CD4-positive, alpha-beta T cell (primary cell): ENCODE data around the gene IL17REL. TPM values are rescaled to one million over a fixed set of nuclear protein-coding genes. Genes with fewer than 3 reads are reported as not detected.
A peak's percentile ranks its signal among the peaks of the same experiment; 100 is the strongest.

Source experiments
- ATAC-seq: fragments of 200-7000 bp; cut with Tn5 transposase; one replicate; pipeline ENCODE4 v1.10.0; 2022; ENCODE audit warnings: mild to moderate bottlenecking; ENCODE audit not compliant: poor library complexity
- CTCF ChIA-PET: fragments of 350-600 bp; sonication (Branson Sonifier 250); formaldehyde crosslinking; loops from one replicate; lab custom pipeline; 2021; ENCODE audit warnings: antibody characterized with exemption, inconsistent platforms; lab: Charles Lee
- POLR2A ChIA-PET: fragments of 350-600 bp; sonication (Branson Sonifier 250); formaldehyde crosslinking; loops from one replicate; lab custom pipeline; 2021; ENCODE audit warnings: antibody characterized with exemption, inconsistent platforms; lab: Charles Lee
- DNase-seq, 14 experiments: peaks; one replicate each; pipeline ENCODE4 v3.0.0-alpha.2; 2013 to 2020; ENCODE audit warnings: mixed read lengths in 2 of 14
- H3K27ac ChIP-seq, 2 donors: one replicate each; pipeline versions ENCODE4 v1.5.1 to v1.7.0; 2013; ENCODE audit warnings: low read length in 2 of 2, low read depth in 1 of 2, mild to moderate bottlenecking in 1 of 2
- H3K27me3 ChIP-seq, 2 experiments: 1 replicate in 1 of 2; 2 replicates in 1 of 2; pipeline versions ENCODE4 v1.6.1 to v1.7.0; 2013; ENCODE audit warnings: low read length in 2 of 2, control low read depth in 1 of 2, mild to moderate bottlenecking in 1 of 2, moderate library complexity in 1 of 2; ENCODE audit not compliant: insufficient read depth in 2 of 2, control insufficient read depth in 1 of 2
- H3K36me3 ChIP-seq: one replicate; pipeline ENCODE4 v1.6.1; 2013; ENCODE audit warnings: low read length, control low read depth; ENCODE audit not compliant: insufficient read depth
- H3K4me1 ChIP-seq: one replicate; pipeline ENCODE4 v1.6.1; 2013; ENCODE audit warnings: low read length, control low read depth; ENCODE audit not compliant: insufficient read depth
- H3K4me3 ChIP-seq: one replicate; pipeline ENCODE4 v1.5.1; 2013; ENCODE audit warnings: mild to moderate bottlenecking, low read length, moderate library complexity
- H3K9me3 ChIP-seq, 2 experiments: 1 replicate in 1 of 2; 2 replicates in 1 of 2; pipeline versions ENCODE4 v1.6.1 to v1.7.0; 2013; ENCODE audit warnings: low read length in 2 of 2, mild to moderate bottlenecking in 2 of 2, control low read depth in 1 of 2, moderate library complexity in 1 of 2; ENCODE audit not compliant: control insufficient read depth in 1 of 2, insufficient read depth in 1 of 2
- H3K27ac Mint-ChIP-seq: one replicate; pipeline ENCODE4 v1.8.0; 2020; ENCODE audit warnings: mixed read lengths
- H3K27me3 Mint-ChIP-seq: one replicate; pipeline ENCODE4 v1.8.0; 2021; ENCODE audit warnings: mixed read lengths
- H3K36me3 Mint-ChIP-seq: one replicate; pipeline ENCODE4 v1.8.0; 2021; ENCODE audit warnings: low read depth, mixed read lengths
- H3K4me1 Mint-ChIP-seq: one replicate; pipeline ENCODE4 v1.8.0; 2021; ENCODE audit warnings: low read depth, mixed read lengths
- H3K4me3 Mint-ChIP-seq: one replicate; pipeline ENCODE4 v1.8.0; 2020; ENCODE audit warnings: mild to moderate bottlenecking, mixed read lengths
- H3K9me3 Mint-ChIP-seq: one replicate; pipeline ENCODE4 v1.8.0; 2020; ENCODE audit warnings: mixed read lengths
- intact Hi-C, 2 experiments: fragments of 100-400 bp; cut with DNase I in 1 of 2; cut with micrococcal nuclease in 1 of 2; formaldehyde crosslinking; loops; one replicate each; pipeline versions ENCODE4 v1.15.1 to v1.9.0; 2023 to 2025; cut with DNase I, micrococcal nuclease
- total RNA-seq, 174 experiments: library from RNA in 2 of 174; stranded (reverse) in 2 of 174; gene quantifications; one replicate each; pipeline ENCODE4 v1.2.3 and lab custom pipeline; 2021 to 2026
- TF ChIP-seq, protein P1 (sequence below): fragments of 200-600 bp; IDR thresholded peaks from one replicate; pipeline ENCODE4 v1.8.0; 2022; ENCODE audit warnings: antibody characterized with exemption, mild to moderate bottlenecking

Gene IL17REL
- total RNA-seq, 2 experiments from 2014 or later: not detected

GRCh38 chr22:50020606-50021005 is 8.0 kb upstream of the IL17REL start:
- intact Hi-C loops: no loop called here
- no peaks in the 10 kb centered on the region for H3K9me3 ChIP-seq

DNA sequence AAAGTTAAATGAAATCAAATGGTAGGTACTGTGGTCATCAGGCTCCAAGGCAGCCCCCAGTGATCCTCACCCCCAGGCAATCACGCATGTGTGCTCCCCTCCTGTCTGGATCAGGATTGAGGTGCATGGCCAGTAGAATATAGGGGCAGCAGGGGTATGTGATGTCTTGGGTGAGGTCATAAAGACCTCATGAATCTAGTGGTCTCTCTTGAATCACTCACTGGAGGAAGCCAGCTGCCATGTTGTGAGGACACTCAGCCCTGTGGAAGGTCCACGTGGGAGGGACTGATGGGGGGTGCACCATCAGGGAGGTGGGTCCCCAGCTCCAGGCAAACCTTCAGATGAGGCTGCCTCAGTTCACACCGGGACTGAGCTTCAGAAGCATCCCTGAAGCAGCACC is 6.8 kb upstream of the IL17REL start:
- Mint-ChIP-seq H3K36me3 (no peaks in the 10 kb centered on the region), H3K27ac (peak overlapping the region; percentile 19), H3K9me3 (no peaks in the 10 kb centered on the region), H3K4me1 (peaks cover 24% of the 10 kb centered on the region), H3K4me3 (no peak overlapping the region), H3K27me3 (no peaks in the 10 kb centered on the region)
- no peaks in the 10 kb centered on the region for H3K9me3 ChIP-seq
- ChIA-PET CTCF (interaction anchor here (2.9 kb wide), 1 partner anchor 11 kb away, joined by 11 read pairs; no protein-coding TSS in a partner anchor), POLR2A (no interaction called here)
- H3K4me1 ChIP-seq: peaks cover 50% of the 10 kb centered on the region
- DNase-seq: no peak
- TF ChIP-seq, protein P1, sequence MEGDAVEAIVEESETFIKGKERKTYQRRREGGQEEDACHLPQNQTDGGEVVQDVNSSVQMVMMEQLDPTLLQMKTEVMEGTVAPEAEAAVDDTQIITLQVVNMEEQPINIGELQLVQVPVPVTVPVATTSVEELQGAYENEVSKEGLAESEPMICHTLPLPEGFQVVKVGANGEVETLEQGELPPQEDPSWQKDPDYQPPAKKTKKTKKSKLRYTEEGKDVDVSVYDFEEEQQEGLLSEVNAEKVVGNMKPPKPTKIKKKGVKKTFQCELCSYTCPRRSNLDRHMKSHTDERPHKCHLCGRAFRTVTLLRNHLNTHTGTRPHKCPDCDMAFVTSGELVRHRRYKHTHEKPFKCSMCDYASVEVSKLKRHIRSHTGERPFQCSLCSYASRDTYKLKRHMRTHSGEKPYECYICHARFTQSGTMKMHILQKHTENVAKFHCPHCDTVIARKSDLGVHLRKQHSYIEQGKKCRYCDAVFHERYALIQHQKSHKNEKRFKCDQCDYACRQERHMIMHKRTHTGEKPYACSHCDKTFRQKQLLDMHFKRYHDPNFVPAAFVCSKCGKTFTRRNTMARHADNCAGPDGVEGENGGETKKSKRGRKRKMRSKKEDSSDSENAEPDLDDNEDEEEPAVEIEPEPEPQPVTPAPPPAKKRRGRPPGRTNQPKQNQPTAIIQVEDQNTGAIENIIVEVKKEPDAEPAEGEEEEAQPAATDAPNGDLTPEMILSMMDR: no peak
- ATAC-seq: no peak
- H3K27ac ChIP-seq: peak overlapping the region; percentile 3 to 23
- peaks cover 5% of the 10 kb centered on the region in 2 experiments for H3K27me3 ChIP-seq
- H3K36me3 ChIP-seq: no peaks in the 10 kb centered on the region
- H3K4me3 ChIP-seq: no peak overlapping the region
- intact Hi-C loops: no loop called here

More at GRCh38 chr22:50020606-50021005, 8.0 kb upstream of the IL17REL start:
- no peaks in the 10 kb centered on the region for H3K9me3 Mint-ChIP-seq
- H3K4me3 Mint-ChIP-seq: no peak overlapping the region
- Histone ChIP-seq H3K27ac (no peak overlapping the region), H3K36me3 (no peaks in the 10 kb centered on the region), H3K4me1 (peaks cover 41% of the 10 kb centered on the region), H3K4me3 (no peak overlapping the region), H3K27me3 (no peaks in the 10 kb centered on the region)
- ChIA-PET CTCF (no interaction called here), POLR2A (no interaction called here)
- H3K4me1 Mint-ChIP-seq: peaks cover 24% of the 10 kb centered on the region
- H3K36me3 Mint-ChIP-seq: no peaks in the 10 kb centered on the region
- no peak for ATAC-seq
- DNase-seq: no peak
- TF ChIP-seq, protein P1: no peak
- no peak overlapping the region for H3K27ac Mint-ChIP-seq
- no peaks in the 10 kb centered on the region for H3K27me3 Mint-ChIP-seq

DNA sequence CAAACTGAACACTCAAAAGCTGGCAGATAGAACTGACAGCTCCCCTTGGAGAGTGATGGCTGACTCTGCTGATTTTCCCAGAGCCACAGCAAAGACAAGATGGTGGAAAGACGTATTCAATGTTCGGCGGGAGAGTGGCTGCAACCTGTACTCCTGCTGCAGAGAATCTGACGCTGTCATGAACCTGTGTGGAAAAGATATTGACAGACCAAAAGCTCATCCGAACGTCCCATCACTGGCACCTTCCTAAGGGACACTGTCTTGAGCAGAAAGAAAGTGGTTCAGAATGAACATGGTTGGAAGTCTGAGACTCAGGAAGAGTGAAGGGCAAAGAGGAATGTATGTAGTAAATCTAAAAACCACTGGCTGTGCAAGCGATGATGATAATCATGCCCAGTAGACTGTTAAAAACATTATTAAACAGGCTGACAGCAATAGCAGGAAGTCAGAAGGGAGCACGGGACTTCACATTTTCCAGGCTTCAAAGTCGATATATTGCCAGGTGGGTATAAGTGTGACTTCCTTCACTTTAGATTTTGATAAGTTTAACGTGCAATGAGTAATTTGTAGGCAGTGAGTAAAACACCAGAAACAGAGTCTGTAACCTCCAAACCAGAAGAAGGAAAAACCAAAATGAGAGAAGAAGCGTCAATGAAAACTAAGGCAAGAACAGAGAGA is 6.2 kb upstream of the IL17REL start:
- ChIA-PET CTCF (interaction anchor here (1.3 to 2.9 kb wide), 2 partner anchors 12 to 25 kb away, joined by 5 to 11 read pairs; no protein-coding TSS in a partner anchor), POLR2A (no interaction called here)
- Mint-ChIP-seq H3K9me3 (no peaks in the 10 kb centered on the region), H3K4me1 (peaks cover 24% of the 10 kb centered on the region), H3K36me3 (no peaks in the 10 kb centered on the region), H3K27me3 (no peaks in the 10 kb centered on the region), H3K27ac (peak overlapping the region; percentile 19), H3K4me3 (peak overlapping the region; percentile 34)
- peak in 4 of 14 experiments; percentile 44 to 73 (median 68) for DNase-seq
- peak overlapping the region; percentile 3 to 23 for H3K27ac ChIP-seq
- peaks cover 9 to 10% of the 10 kb centered on the region in 2 experiments for H3K27me3 ChIP-seq
- H3K4me1 ChIP-seq: peaks cover 56% of the 10 kb centered on the region
- intact Hi-C loops: no loop called here
- no peaks in the 10 kb centered on the region for H3K9me3 ChIP-seq
- no peaks in the 10 kb centered on the region for H3K36me3 ChIP-seq
- ATAC-seq: peak; percentile 74
- H3K4me3 ChIP-seq: no peak overlapping the region
- TF ChIP-seq, protein P1: no peak
